ENCODE measurements around the gene APPL2.
"Not testable (repeated sequence)": the region's sequence is repeated elsewhere in the genome, so short reads cannot be mapped to it uniquely, and the experiment has no call there.

The APPL2 gene

DNA sequence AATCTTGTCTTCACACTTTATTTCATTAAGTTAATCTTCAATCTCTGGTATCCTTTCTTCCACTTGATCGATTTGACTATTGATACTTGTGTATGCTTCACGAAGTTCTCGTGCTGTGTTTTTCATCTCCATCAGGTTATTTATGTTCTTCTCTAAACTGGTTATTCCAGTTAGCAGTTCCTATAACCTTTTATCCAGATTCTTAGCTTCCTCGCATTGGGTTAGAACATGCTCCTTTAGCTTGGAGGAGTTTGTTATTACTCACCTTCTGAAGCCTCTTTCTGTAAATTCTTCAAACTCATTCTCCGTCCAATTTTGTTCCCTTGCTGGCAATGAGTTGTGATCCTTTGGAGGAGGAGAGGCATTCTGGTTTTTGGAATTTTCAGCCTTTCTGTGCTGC lies 52.0 kb downstream of the APPL2 start:
- not testable (repeated sequence) for DNase-seq

- not testable (repeated sequence) for DNase-seq
Observed at GRCh38 chr12:105183406-105183805, 52.6 kb downstream of the APPL2 start.

- not testable (repeated sequence) for DNase-seq
Observed at GRCh38 chr12:105179114-105179513, 56.9 kb downstream of the APPL2 start.

DNA sequence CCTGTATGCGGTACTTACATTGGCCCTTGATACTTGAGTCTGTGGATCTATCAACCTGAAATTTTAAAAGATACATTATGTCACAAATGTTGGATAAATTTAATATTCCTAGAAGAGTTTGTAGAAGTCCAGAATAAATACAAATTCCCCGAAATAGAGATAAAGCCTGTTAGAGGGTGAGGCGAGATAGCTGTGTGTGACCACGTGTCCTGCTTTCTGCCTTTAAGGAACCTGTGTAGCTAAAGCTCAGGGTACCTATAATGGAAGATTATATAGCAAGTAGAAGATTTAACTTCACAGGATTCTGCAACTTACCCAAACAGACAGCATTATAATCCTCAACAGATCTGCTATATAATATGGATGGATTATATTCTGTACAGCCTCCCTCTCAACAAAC lies 58.8 kb downstream of the APPL2 start:
- no peak for DNase-seq

- DNase-seq = no peak
Observed at GRCh38 chr12:105175397-105175990, 60.5 kb downstream of the APPL2 start.

- no peak for DNase-seq
Observed at GRCh38 chr12:105171691-105172436, 64.1 kb downstream of the APPL2 start.

DNA sequence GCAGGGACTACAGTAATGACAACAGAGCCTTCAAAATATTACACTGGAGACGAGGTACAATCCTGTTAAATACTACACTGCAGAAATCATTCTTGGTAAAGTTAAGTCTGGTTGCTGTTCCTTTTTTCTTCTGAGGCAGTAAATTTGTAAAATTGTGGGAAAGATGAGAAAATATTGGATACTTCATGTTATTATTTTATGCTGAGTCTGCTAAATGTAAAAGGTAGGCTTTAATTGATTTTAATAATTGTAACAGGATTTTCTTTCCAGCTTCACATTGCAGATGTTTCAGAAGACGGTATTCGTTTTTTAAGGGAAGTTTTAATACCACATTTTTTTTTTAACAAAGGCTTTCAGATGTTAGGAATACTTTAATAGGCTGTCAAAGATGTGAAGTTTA lies 65.8 kb downstream of the APPL2 start:
- DNase-seq = no peak

DNA sequence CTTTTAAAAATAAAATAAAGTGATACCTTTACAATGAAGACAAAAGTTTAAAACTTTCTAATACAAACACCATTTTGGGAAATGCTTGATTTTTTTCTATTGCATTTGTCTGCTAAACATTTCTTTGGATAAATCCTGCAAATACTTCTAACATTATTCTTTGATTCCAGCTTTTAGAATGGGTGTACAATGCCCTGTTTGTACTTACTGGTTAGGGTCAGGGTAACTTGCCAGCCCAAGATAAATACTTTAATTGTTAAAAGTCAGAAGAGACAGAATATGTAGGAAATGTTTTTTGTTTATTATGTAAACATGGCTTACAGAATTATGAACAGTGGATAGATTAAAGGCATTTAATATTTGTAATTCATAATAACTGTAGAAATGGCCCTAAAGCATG lies 68.0 kb downstream of the APPL2 start:
- DNase-seq = no peak

DNA sequence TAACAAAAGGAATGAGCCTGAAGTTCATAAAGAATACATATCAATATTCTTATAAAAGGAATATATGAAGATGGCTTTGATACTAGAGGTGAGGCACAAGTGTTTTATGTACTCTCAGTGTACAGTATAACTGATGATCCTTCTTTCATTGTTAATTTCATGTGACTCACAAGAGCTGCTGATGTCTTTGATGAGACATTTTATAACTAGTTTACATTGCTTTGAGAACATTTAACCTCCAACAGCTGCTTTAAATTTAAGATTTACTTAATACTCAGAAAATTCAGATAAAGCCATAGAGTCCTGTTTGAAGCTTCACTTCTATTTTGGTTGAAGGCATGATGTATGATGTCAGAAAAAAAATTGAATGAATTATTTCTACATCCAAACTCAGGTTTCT lies 68.6 kb downstream of the APPL2 start:
- DNase-seq = no peak

DNA sequence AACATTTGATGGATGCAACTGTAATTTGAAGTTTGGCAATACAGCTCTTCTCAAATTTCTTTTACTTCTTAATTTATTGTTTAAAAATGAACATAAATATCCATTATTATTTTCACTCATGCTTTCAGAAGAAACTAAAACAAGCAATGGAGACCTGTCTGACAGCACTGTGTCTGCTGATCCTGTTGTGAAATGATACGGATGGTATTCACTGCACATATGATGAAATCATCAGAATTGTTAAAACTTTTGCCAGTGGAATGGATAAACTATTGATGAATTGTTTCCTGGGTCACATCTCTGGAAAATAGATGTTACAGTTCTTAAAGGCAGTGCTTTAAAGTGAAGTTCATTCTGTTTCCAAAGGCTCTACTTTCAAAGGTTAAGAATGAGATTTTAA lies 69.2 kb downstream of the APPL2 start:
- DNase-seq = no peak

DNA sequence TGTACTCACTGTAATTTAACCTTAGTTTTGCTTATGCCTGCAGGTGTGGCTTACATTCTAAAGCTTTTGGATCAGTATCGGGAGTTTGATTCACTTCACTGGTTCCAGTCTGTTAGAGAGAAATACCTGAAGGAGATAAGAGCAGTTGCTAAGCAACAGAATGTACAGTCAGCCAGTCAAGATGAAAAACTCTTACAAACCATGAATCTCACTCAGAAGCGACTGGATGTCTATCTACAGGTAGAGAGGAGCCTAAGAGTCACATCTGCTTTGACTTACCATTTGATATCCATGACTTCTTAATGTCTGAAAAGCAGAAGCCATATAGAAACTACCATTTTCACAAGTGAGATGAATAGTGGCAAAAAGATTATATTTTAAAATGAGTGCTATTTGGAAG lies 71.9 kb downstream of the APPL2 start:
- DNase-seq = no peak

DNA sequence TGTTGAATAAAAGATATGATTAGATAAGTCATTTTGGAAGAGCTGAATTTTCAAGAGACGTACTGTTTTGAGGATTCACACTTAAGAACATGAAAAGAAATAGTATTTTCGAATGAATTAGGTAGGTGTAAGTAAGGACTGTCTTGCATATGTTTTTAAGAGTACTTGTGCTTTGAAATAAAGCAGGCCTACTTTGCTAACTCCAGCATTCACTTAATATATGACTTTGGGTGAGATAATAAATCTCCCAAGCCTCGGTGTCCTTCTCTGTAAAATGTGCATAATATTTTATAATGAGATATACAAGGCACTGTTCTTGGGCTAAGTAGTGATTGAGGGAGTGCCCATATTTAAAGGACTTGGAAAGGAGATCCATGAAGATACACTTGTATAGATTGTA lies 73.8 kb downstream of the APPL2 start:
- no peak for DNase-seq

- DNase-seq = no peak
Observed at GRCh38 chr12:105158876-105159275, 77.1 kb downstream of the APPL2 start.

DNA sequence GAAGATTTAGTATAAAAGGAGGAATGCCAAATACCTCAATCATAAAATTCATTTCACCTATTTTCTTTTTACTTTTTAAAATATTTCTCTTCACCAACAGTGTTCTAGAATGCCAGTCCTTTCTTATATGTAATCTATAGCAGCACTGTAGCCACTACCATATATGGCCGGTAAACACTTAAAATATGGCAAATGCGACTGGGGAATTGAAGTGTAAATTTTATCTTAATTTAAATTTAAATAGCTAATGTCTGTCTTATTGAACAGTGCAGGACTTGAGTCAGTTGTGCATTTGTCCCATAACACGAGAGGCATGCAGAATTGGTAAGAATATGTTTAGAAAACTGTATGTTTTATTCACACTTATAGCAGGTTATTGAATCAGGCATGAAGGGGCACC lies 78.4 kb downstream of the APPL2 start:
- no peak for DNase-seq

DNA sequence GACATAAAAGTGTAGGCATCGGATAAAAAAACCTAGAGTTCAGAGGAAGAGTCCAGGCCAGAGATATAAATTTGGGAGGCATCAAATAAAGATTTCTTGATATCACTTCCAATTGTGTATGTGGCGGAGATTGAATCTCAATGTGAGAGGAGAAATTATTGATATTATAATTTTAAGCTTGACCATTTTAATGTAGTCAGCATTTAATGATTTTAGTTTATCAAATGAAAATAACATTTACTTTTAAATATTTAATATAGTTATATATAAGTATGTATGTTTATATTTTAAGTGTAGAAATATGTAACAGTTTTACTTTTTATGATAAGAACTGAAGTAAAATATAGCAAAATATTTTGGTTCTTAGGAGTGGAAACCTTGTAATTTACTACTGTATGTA lies 79.7 kb downstream of the APPL2 start:
- DNase-seq = no peak

- DNase-seq = no peak
Observed at GRCh38 chr12:105142259-105142658, 93.7 kb downstream of the APPL2 start.

DNA sequence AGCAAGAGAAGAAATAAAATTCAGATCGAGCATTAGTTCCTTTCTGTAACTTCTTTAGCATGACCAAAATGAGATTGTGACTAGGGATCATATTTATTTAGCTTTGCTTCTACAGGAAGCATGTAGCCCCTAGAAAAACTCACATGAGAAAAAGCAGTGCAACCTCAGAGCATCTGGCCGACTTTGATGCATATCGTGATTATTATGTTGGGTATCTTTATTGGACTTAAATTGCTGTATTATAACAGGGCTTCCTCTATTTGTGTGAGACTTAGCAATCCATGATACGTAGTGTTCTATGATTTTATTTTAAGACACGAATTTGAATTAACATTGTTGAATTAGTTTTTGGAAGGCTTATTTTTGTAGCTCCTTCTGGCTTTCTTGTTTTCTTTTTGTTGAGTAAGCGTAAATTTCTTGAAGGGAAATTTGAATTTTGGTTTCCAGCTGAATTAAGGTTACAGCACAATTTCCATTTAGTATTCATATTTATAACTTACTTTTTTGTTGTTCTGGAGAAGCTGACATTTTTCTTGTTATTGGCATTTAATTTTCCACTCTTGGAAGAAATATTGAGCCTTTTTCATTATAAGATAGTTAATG lies 94.6 kb downstream of the APPL2 start:
- no peak for DNase-seq

- DNase-seq = no peak
Observed at GRCh38 chr12:105138248-105138647, 97.7 kb downstream of the APPL2 start.

Data from NCI-H345 (cell line).